Upper lobe of left lung (tissue), 6 donors: Measurements from ENCODE around the gene CDC42EP1. TPM values are rescaled to one million over a fixed set of nuclear protein-coding genes. Genes with fewer than 3 reads are reported as not detected.
A peak's percentile ranks its signal among the peaks of the same experiment; 100 is the strongest.
"Not testable (repeated sequence)": the region's sequence is repeated elsewhere in the genome, so short reads cannot be mapped to it uniquely, and the experiment has no call there.

ENCODE experiments used
- ATAC-seq, 2 donors: fragments of 200-7000 bp; cut with Tn5 transposase; one replicate each; pipeline ENCODE4 v1.9.1; 2022; ENCODE audit warnings: mild to moderate bottlenecking in 2 of 2, moderate library complexity in 2 of 2; ENCODE audit not compliant: low FRiP score in 2 of 2
- DNase-seq, 2 donors: peaks; one replicate each; pipeline ENCODE4 v3.0.0-alpha.2; 2019 to 2020
- H3K27ac ChIP-seq, 4 donors: fragments of 200-600 bp; sonication (generic); one replicate each; pipeline ENCODE4 v1.5.1; 2016 to 2019
- H3K27me3 ChIP-seq, 4 donors: fragments of 200-600 bp; sonication (generic); one replicate each; pipeline ENCODE4 v1.5.1; 2017 to 2019
- H3K36me3 ChIP-seq, 4 donors: fragments of 200-600 bp; sonication (generic); one replicate each; pipeline ENCODE4 v1.5.1; 2016 to 2019
- H3K4me1 ChIP-seq, 4 donors: fragments of 200-600 bp; sonication (generic); one replicate each; pipeline ENCODE4 v1.5.1; 2018 to 2019
- H3K4me3 ChIP-seq, 4 donors: fragments of 200-600 bp; sonication (generic); one replicate each; pipeline ENCODE4 v1.5.1; 2017 to 2019; ENCODE audit warnings: mild to moderate bottlenecking in 2 of 4, moderate library complexity in 1 of 4
- H3K9me3 ChIP-seq, 4 donors: fragments of 200-600 bp; sonication (generic); one replicate each; pipeline ENCODE4 v1.5.1; 2018 to 2019
- CTCF ChIP-seq, 6 experiments: fragments of 450-650 bp in 4 of 6; fragments of 200-600 bp in 2 of 6; sonication (generic) in 2 of 6; IDR thresholded peaks; one replicate each; pipeline ENCODE4 v1.5.1; 2016 to 2019; ENCODE audit warnings: antibody characterized with exemption in 6 of 6
- EP300 ChIP-seq, 4 donors: sonication (generic); formaldehyde crosslinking; IDR thresholded peaks; one replicate each; pipeline ENCODE4 v1.5.1; 2017; ENCODE audit warnings: antibody characterized with exemption in 4 of 4, control low read depth in 2 of 4
- POLR2A ChIP-seq, 4 donors: fragments of 450-650 bp; IDR thresholded peaks; one replicate each; pipeline ENCODE4 v1.5.1; 2016 to 2017; ENCODE audit warnings: antibody characterized with exemption in 4 of 4, mild to moderate bottlenecking in 2 of 4
- POLR2AphosphoS5 ChIP-seq, 2 donors: sonication (generic); formaldehyde crosslinking; IDR thresholded peaks; one replicate each; pipeline ENCODE4 v1.5.1; 2017; ENCODE audit warnings: antibody characterized with exemption in 2 of 2
- WGBS, 2 donors: methylation state at CpG; one replicate each; pipeline ENCODE4 v1.1.5; 2017 to 2018; 5-methylcytosine and 5-hydroxymethylcytosine counted together
- total RNA-seq, 6 donors: library from RNA; depleted of rRNA in 4 of 6; stranded (reverse); fragments of >200 nt in 4 of 6; gene quantifications; one replicate each; pipeline versions ENCODE4 v1.1.0 to v1.2.1, GENCODE V29; 2016 to 2021
- donor health status: DM: no; HTN: no; CAD: no; lungs with moderate emphysema.
- donor health status: DM: no; HTN: yes; CAD: no; lungs with severe emphysema.

Gene CDC42EP1
- total RNA-seq, 6 donors from 2014 or later, result 38.8 to 81.7 (median 67.5) TPM

DNA sequence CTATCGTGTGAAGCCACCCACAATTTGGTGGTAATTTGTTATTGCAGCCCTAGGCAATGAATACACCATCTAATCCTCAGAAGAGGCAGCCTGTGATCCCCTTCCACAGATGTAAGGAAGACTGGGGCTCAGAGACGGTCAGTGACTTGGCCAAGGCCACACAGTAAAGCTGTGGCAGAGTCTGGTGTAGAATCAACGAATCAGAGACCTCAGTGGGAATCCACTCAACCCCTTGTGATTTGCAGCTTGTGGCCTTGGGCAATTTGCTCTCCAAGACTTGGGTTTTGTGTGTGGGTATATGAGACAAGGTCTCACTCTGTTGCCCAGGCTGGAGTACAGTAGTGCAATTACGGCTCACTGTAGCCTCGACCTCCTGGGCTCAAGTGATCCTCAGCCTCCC, 17.7 kb downstream of the CDC42EP1 start:
- ATAC-seq (no peak), DNase-seq (no peak)
- no peak for TF ChIP-seq EP300 (IDR thresholded peaks at IDR 0.05)
- Histone ChIP-seq H3K4me1 (peaks cover 0 to 41% (median 11%) of the 10 kb centered on the region in 4 donors), H3K27ac (no peak overlapping the region), H3K9me3 (no peaks in the 10 kb centered on the region), H3K27me3 (no peaks in the 10 kb centered on the region), H3K36me3 (no peaks in the 10 kb centered on the region), H3K4me3 (no peak overlapping the region)
- 83 to 89% methylated on average over 4 to 5 of the region's 5 CpGs for WGBS, 2 donors

DNA sequence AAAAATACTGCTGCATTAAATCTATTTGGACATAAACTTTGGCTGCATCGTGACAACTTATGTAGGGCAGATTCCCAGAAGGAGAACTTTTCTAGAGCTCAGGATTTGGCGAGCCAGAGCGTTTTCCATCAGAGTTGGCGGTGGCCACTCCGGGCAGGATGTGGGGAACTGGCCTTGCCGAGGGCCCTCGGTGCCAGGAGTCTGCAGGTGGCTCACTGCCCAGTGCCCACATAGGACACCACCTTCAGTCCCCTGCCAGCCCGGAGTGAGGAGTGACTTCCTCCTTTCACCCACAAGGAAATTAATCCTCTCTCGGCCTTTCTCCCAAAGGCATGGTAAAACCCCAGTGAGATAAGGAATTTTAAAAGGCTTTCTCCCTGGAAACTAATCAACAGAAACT, 21.2 kb downstream of the CDC42EP1 start:
- Histone ChIP-seq H3K4me1 (peaks cover 0 to 26% (median 9%) of the 10 kb centered on the region in 4 donors), H3K4me3 (no peak overlapping the region), H3K27ac (peak overlapping the region in 1 of 4 donors; percentile 13), H3K27me3 (no peaks in the 10 kb centered on the region), H3K9me3 (no peaks in the 10 kb centered on the region), H3K36me3 (no peaks in the 10 kb centered on the region)
- ATAC-seq (peak; percentile 35 to 40), DNase-seq (peak; percentile 69 to 81)
- WGBS, 2 donors, result 3 to 13% methylated on average over 9 of the region's 9 CpGs
- TF ChIP-seq POLR2A (IDR thresholded peaks at IDR 0.05) (no peak), CTCF (IDR thresholded peaks at IDR 0.05) (no peak), POLR2AphosphoS5 (IDR thresholded peaks at IDR 0.05) (no peak), EP300 (IDR thresholded peaks at IDR 0.05) (no peak)

- WGBS, 2 donors, result 90 to 94% methylated on average over 2 to 4 of the region's 4 CpGs
- no peak overlapping the region for H3K4me3 ChIP-seq
- no peaks in the 10 kb centered on the region for H3K27me3 ChIP-seq
- no peaks in the 10 kb centered on the region for H3K9me3 ChIP-seq
- no peak for TF ChIP-seq EP300 (IDR thresholded peaks at IDR 0.05)
- TF ChIP-seq POLR2A (IDR thresholded peaks at IDR 0.05), result no peak
- no peak for TF ChIP-seq POLR2AphosphoS5 (IDR thresholded peaks at IDR 0.05)
- TF ChIP-seq CTCF (IDR thresholded peaks at IDR 0.05), result no peak
- no peak overlapping the region for H3K27ac ChIP-seq
- ATAC-seq (no peak), DNase-seq (no peak)
- no peaks in the 10 kb centered on the region for H3K36me3 ChIP-seq
- peaks cover 0 to 26% (median 9%) of the 10 kb centered on the region in 4 donors for H3K4me1 ChIP-seq
These were observed 22.2 kb downstream of the CDC42EP1 start for GRCh38 chr22:37582526-37582925.

- Histone ChIP-seq H3K4me1 (peaks cover 5 to 37% (median 15%) of the 10 kb centered on the region in 4 donors), H3K36me3 (no peaks in the 10 kb centered on the region), H3K27ac (peak overlapping the region in 1 of 4 donors; percentile 1), H3K27me3 (no peaks in the 10 kb centered on the region), H3K4me3 (no peak overlapping the region), H3K9me3 (no peaks in the 10 kb centered on the region)
- 66 to 73% methylated on average over 8 to 11 of the region's 11 CpGs for WGBS, 2 donors
- no peak for TF ChIP-seq POLR2A (IDR thresholded peaks at IDR 0.05)
- ATAC-seq, result no peak
- no peak for DNase-seq
These were observed 28.4 kb downstream of the CDC42EP1 start for GRCh38 chr22:37588546-37589215.

GRCh38 chr22:37589636-37590035, 29.4 kb downstream of the CDC42EP1 start:
- TF ChIP-seq POLR2A (IDR thresholded peaks at IDR 0.05) (no peak), POLR2AphosphoS5 (IDR thresholded peaks at IDR 0.05) (no peak), CTCF (IDR thresholded peaks at IDR 0.05) (no peak), EP300 (IDR thresholded peaks at IDR 0.05) (no peak)
- no peaks in the 10 kb centered on the region for H3K36me3 ChIP-seq
- no peaks in the 10 kb centered on the region for H3K9me3 ChIP-seq
- WGBS, 2 donors, result 80 to 92% methylated on average over 5 of the region's 5 CpGs
- H3K27ac ChIP-seq, result peak overlapping the region in 1 of 4 donors; percentile 44
- H3K27me3 ChIP-seq, result no peaks in the 10 kb centered on the region
- DNase-seq (no peak), ATAC-seq (no peak)
- no peak overlapping the region for H3K4me3 ChIP-seq
- peaks cover 5 to 37% (median 15%) of the 10 kb centered on the region in 4 donors for H3K4me1 ChIP-seq

DNA sequence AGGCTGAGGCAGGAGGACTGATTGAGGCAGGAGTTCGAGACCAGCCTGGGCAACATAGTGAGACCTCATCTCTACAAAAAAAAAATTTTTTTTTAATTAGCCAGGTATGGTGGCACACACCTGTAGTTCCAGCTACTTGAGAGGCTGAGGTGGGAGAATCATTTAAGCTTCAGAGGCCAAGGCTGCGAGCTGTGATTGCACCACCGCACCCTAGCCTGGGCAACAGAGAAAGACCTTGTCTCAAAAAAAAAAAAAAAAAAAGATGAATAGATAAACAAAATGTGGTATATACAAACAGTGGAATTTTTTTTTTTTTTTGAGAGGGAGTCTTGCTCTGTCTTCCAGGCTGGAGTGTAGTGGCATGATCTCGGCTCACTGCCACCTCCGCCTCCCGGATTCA, 30.8 kb downstream of the CDC42EP1 start:
- 70 to 83% methylated on average over 6 of the region's 6 CpGs for WGBS, 2 donors
- not testable (repeated sequence) for H3K4me3 ChIP-seq, ATAC-seq, DNase-seq, H3K36me3 ChIP-seq, H3K9me3 ChIP-seq, H3K27me3 ChIP-seq
- Histone ChIP-seq H3K4me1 (peaks cover 5 to 37% (median 15%) of the 10 kb centered on the region in 4 donors), H3K27ac (peak overlapping the region in 3 of 4 donors; percentile 12 to 32 (median 23))
